ENCODE data around the gene ANTKMT. TPM values are rescaled to one million over a fixed set of nuclear protein-coding genes. Genes with fewer than 3 reads are reported as not detected.

ANTKMT gene
- polyA plus RNA-seq, 1 donor from 2014 or later = 73.4 TPM

- Histone ChIP-seq H3K79me2 (replicated peaks; ENCODE audit: insufficient read depth, low read length) (peaks cover 10% of the 10 kb centered on the region), H3K4me2 (ENCODE audit: low read length) (peak overlapping the region; percentile 96), H4K20me1 (ENCODE audit: insufficient read depth) (no peaks in the 10 kb centered on the region), H2AFZ (ENCODE audit: low read depth, low read length) (peak overlapping the region; percentile 2), H3K36me3 (ENCODE audit: insufficient read depth, low read length) (no peaks in the 10 kb centered on the region), H3K27me3 (ENCODE audit: insufficient read depth, low read depth, low read length) (no peaks in the 10 kb centered on the region), H3F3A (ENCODE audit: insufficient read depth, low read length, poor library complexity, severe bottlenecking) (no peaks in the 10 kb centered on the region), H3K9ac (ENCODE audit: low read length) (peak overlapping the region; percentile 90), H3K9me3 (ENCODE audit: low read length) (no peaks in the 10 kb centered on the region), H3K4me3 (ENCODE audit: low read length) (peak overlapping the region; percentile 95), H3K27ac (ENCODE audit: low read length) (peak overlapping the region; percentile 89), H3K9me2 (ENCODE audit: insufficient read depth, low read length) (no peaks in the 10 kb centered on the region)
- TF ChIP-seq CTCF (IDR thresholded peaks at IDR 0.05; ENCODE audit: poor library complexity, severe bottlenecking) = peak; percentile 54
- TF ChIP-seq MXI1 (conservative IDR thresholded peaks at IDR 0.05; ENCODE audit: poor library complexity, severe bottlenecking) = no peak
Observed at GRCh38 chr16:719815-720446, 1.0 kb upstream of the ANTKMT start.

GRCh38 chr16:720447-720989 is 428 bp upstream of the ANTKMT start:
- H3K36me3 ChIP-seq (ENCODE audit: insufficient read depth, low read length) = no peaks in the 10 kb centered on the region
- H4K20me1 ChIP-seq (ENCODE audit: insufficient read depth) = no peaks in the 10 kb centered on the region
- no peaks in the 10 kb centered on the region for H3K9me3 ChIP-seq (ENCODE audit: low read length)
- TF ChIP-seq REST (IDR thresholded peaks at IDR 0.05; ENCODE audit: borderline replicate concordance) (peak; percentile 14), RAD21 (conservative IDR thresholded peaks at IDR 0.05) (no peak), CTCF (IDR thresholded peaks at IDR 0.05; ENCODE audit: poor library complexity, severe bottlenecking) (peak; percentile 47), POLR2AphosphoS5 (IDR thresholded peaks at IDR 0.05) (no peak)
- H3K4me3 ChIP-seq (ENCODE audit: low read length) = peak overlapping the region; percentile 95
- H3K9me2 ChIP-seq (ENCODE audit: insufficient read depth, low read length) = no peaks in the 10 kb centered on the region
- peaks cover 10% of the 10 kb centered on the region for H3K79me2 ChIP-seq (replicated peaks; ENCODE audit: insufficient read depth, low read length)
- peak overlapping the region; percentile 96 for H3K4me2 ChIP-seq (ENCODE audit: low read length)
- H3K9ac ChIP-seq (ENCODE audit: low read length) = peak overlapping the region; percentile 90
- peak overlapping the region; percentile 89 for H3K27ac ChIP-seq (ENCODE audit: low read length)
- peak overlapping the region; percentile 2 for H2AFZ ChIP-seq (ENCODE audit: low read depth, low read length)
- H3K27me3 ChIP-seq (ENCODE audit: insufficient read depth, low read depth, low read length) = no peaks in the 10 kb centered on the region
- H3F3A ChIP-seq (ENCODE audit: insufficient read depth, low read length, poor library complexity, severe bottlenecking) = no peaks in the 10 kb centered on the region
